ENCODE results near the gene ASB8. TPM values are rescaled to one million over a fixed set of nuclear protein-coding genes. Genes with fewer than 3 reads are reported as not detected.

The ASB8 gene
- total and polyA plus RNA-seq, 2 of the 4 experiments (the other 2 are of a cell fraction): 22.9 to 26.7 TPM

GRCh38 chr12:48193623-48194022 lies 36.3 kb upstream of the ASB8 start:
- Histone ChIP-seq H3K4me3 (ENCODE audit: insufficient read depth, low read depth, low read length) (no peak overlapping the region), H3K4me1 (ENCODE audit: control insufficient read depth, insufficient read depth, low read length) (peaks cover under 1% of the 10 kb centered on the region; the same call in 1 of the 2 replicates), H3K4me2 (ENCODE audit: low read depth, low read length) (no peak overlapping the region), H3K56ac (ENCODE audit: extremely low read depth, insufficient read depth, low read length) (no peak overlapping the region), H3K27ac (ENCODE audit: insufficient read depth, low read length) (no peak overlapping the region), H3K14ac (replicated peaks; ENCODE audit: low read depth, low read length) (no peak overlapping the region), H4K91ac (ENCODE audit: insufficient read depth, low read depth, low read length) (no peak overlapping the region), H2BK15ac (ENCODE audit: low read depth, low read length) (no peak overlapping the region), H2BK20ac (ENCODE audit: low read depth, low read length) (no peak overlapping the region), H3K27me3 (ENCODE audit: control insufficient read depth, insufficient read depth, low read length) (peaks cover 15% of the 10 kb centered on the region), H2BK120ac (ENCODE audit: low read depth, low read length) (no peak overlapping the region), H3K4ac (ENCODE audit: low read depth, low read length) (no peak overlapping the region), H3K79me1 (ENCODE audit: low read depth in 1 of 2, low read length in 2 of 2) (peaks cover 0 to 4% of the 10 kb centered on the region in 2 experiments; a peak in 2 of 4 replicates), H2AK5ac (ENCODE audit: low read depth, low read length) (no peak overlapping the region), H3K36me3 (ENCODE audit: control insufficient read depth, insufficient read depth, low read length) (no peaks in the 10 kb centered on the region), H3K9me1 (ENCODE audit: insufficient read depth, low read length) (peaks cover 3% of the 10 kb centered on the region; the same call in 1 of the 2 replicates), H2AK9ac (replicated peaks; ENCODE audit: low read depth, low read length, poor library complexity) (no peak overlapping the region), H3K9ac (ENCODE audit: low read depth, low read length) (no peak overlapping the region), H4K20me1 (ENCODE audit: insufficient read depth, low read length) (no peaks in the 10 kb centered on the region), H2BK5ac (ENCODE audit: low read depth, low read length, poor library complexity, severe bottlenecking) (no peak overlapping the region), H4K8ac (ENCODE audit: low read depth in 2 of 2, low read length in 2 of 2) (no peak overlapping the region), H3K9me3 (ENCODE audit: control insufficient read depth, insufficient read depth, low read length) (no peaks in the 10 kb centered on the region), H3K23ac (ENCODE audit: low read depth, low read length) (no peak overlapping the region), H2AFZ (replicated peaks; ENCODE audit: low read length, poor library complexity) (no peak overlapping the region), H4K5ac (ENCODE audit: low read depth, low read length) (no peak overlapping the region), H3K18ac (ENCODE audit: low read depth, low read length) (no peak overlapping the region)
- DNase-seq: no peak
- in situ Hi-C loops (cut with MboI; ENCODE audit: low sequenced_read_pairs): no loop called here
- BruUV-seq (replicated peaks): no TSS peak
- CTCF ChIA-PET: interaction anchor here (1.2 kb wide), 1 partner anchor 10 kb away, joined by 3 read pairs; the partner anchor contains the start of gene CCDC184
- POLR2A ChIA-PET (ENCODE audit: unreplicated experiment): no interaction called here
- WGBS, 2 experiments (ENCODE audit: extremely low coverage in 2 of 2, insufficient read length in 1 of 2): 33% methylated on average over 2 of the region's 2 CpGs; no CpG with 5 or more reads in 1 of the 2 experiments
- no peak for TF ChIP-seq POLR2A (IDR thresholded peaks at IDR 0.05; ENCODE audit: low read depth, low read length)
- TF ChIP-seq MAFK (IDR thresholded peaks at IDR 0.05; ENCODE audit: low read depth, low read length): no peak
- no peak for TF ChIP-seq CHD1 (IDR thresholded peaks at IDR 0.05; ENCODE audit: low read depth, low read length)
- no peak for TF ChIP-seq CEBPB (IDR thresholded peaks at IDR 0.05; ENCODE audit: low read depth, low read length)
- TF ChIP-seq SMC3 (IDR thresholded peaks at IDR 0.05; ENCODE audit: low read depth, low read length): no peak
- no peak for TF ChIP-seq RAD21 (IDR thresholded peaks at IDR 0.05; ENCODE audit: low read length)
- TF ChIP-seq FOS (IDR thresholded peaks at IDR 0.05; ENCODE audit: low read depth, low read length): no peak
- TF ChIP-seq MXI1 (IDR thresholded peaks at IDR 0.05; ENCODE audit: borderline replicate concordance, low read depth, low read length): no peak
- TF ChIP-seq NFE2L2 (IDR thresholded peaks at IDR 0.05; ENCODE audit: low read depth, low read length): no peak
- no peak for TF ChIP-seq MAZ (IDR thresholded peaks at IDR 0.05; ENCODE audit: borderline replicate concordance, low read depth, low read length)
- no peak for TF ChIP-seq RFX5 (IDR thresholded peaks at IDR 0.05; ENCODE audit: low read depth, low read length)
- no peak for TF ChIP-seq CTCF (conservative IDR thresholded peaks at IDR 0.05; ENCODE audit: low read depth, low read length)
- TF ChIP-seq, protein P1, sequence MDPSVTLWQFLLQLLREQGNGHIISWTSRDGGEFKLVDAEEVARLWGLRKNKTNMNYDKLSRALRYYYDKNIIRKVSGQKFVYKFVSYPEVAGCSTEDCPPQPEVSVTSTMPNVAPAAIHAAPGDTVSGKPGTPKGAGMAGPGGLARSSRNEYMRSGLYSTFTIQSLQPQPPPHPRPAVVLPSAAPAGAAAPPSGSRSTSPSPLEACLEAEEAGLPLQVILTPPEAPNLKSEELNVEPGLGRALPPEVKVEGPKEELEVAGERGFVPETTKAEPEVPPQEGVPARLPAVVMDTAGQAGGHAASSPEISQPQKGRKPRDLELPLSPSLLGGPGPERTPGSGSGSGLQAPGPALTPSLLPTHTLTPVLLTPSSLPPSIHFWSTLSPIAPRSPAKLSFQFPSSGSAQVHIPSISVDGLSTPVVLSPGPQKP (IDR thresholded peaks at IDR 0.05; ENCODE audit: borderline replicate concordance, low read depth, low read length): no peak
- intact Hi-C loops (cut with micrococcal nuclease): no loop called here
- no peak for ATAC-seq (ENCODE audit: low read depth)
- dilution Hi-C loops (cut with HindIII; ENCODE audit: low sequenced_read_pairs, unreplicated experiment): no loop called here

All from IMR-90 (cell line).